Esophagus muscularis mucosa (tissue), 4 donors: Measurements from ENCODE around the gene ARID5B.

ENCODE experiments used
- CTCF ChIP-seq, 3 experiments: fragments of 200-600 bp in 2 of 3; fragments of 450-650 bp in 1 of 3; sonication (generic) in 2 of 3; IDR thresholded peaks; one replicate each; pipeline ENCODE4 v1.5.1; 2017 to 2019; ENCODE audit warnings: antibody characterized with exemption in 3 of 3, mild to moderate bottlenecking in 2 of 3, moderate library complexity in 1 of 3
- EP300 ChIP-seq: sonication (generic); formaldehyde crosslinking; IDR thresholded peaks from one replicate; pipeline ENCODE4 v1.6.1; 2017; ENCODE audit warnings: antibody characterized with exemption
- POLR2A ChIP-seq: fragments of 450-650 bp; IDR thresholded peaks from one replicate; pipeline ENCODE4 v1.6.1; 2017; ENCODE audit warnings: antibody characterized with exemption, moderate library complexity, mild to moderate bottlenecking, low read depth
- POLR2AphosphoS5 ChIP-seq, 2 donors: sonication (generic); formaldehyde crosslinking; IDR thresholded peaks; one replicate each; pipeline ENCODE4 v1.6.1; 2017; ENCODE audit warnings: antibody characterized with exemption in 2 of 2

- TF ChIP-seq POLR2A = no peak
- no peak for TF ChIP-seq CTCF (IDR thresholded peaks at IDR 0.05)
- TF ChIP-seq EP300 = no peak
- TF ChIP-seq POLR2AphosphoS5 (IDR thresholded peaks at IDR 0.05) = no peak
Observed at GRCh38 chr10:62029401-62029800, 127.9 kb downstream of the ARID5B start.
